Panc1 (cell line): ENCODE results near the gene C19orf53. TPM values are rescaled to one million over a fixed set of nuclear protein-coding genes. Genes with fewer than 3 reads are reported as not detected.

Experiments used
- ATAC-seq: fragments of 200-7000 bp; cut with Tn5 transposase; 2 replicates; pipeline ENCODE4 v1.9.1; 2020; ENCODE audit warnings: mild to moderate bottlenecking, moderate library complexity
- BruUV-seq: library from RNA; stranded (reverse); fragments of 400-500 nt; replicated peaks from 2 replicates; lab custom pipeline; 2021; lab: Mats Ljungman, UMichigan
- CTCF ChIA-PET: fragments of 300-600 bp; sonication (Branson Sonifier 250); formaldehyde crosslinking; loops from one replicate; lab custom pipeline; 2022; ENCODE audit warnings: antibody characterized with exemption; lab: Charles Lee
- POLR2A ChIA-PET: fragments of 300-600 bp; sonication (Branson Sonifier 250); formaldehyde crosslinking; loops from one replicate; lab custom pipeline; 2022; ENCODE audit warnings: antibody characterized with exemption; lab: Charles Lee
- DNase-seq: peaks from one replicate; pipeline ENCODE4 v3.0.0-alpha.2; 2010; ENCODE audit warnings: low read depth, low spot score
- H3K27ac ChIP-seq: 2 replicates; pipeline ENCODE4 v1.5.1; 2011; ENCODE audit warnings: mild to moderate bottlenecking, low read length, inconsistent platforms
- H3K27me3 ChIP-seq: fragments of 200-500 bp; sonication (Bioruptor generic); 2 replicates; pipeline ENCODE4 v1.6.0; 2014; ENCODE audit warnings: low read length, inconsistent platforms; ENCODE audit not compliant: control insufficient read depth, insufficient read depth
- H3K36me3 ChIP-seq: fragments of 200-500 bp; sonication (Bioruptor generic); 2 replicates; pipeline ENCODE4 v1.5.1; 2014; ENCODE audit warnings: inconsistent platforms, mild to moderate bottlenecking, low read length, moderate library complexity; ENCODE audit not compliant: control insufficient read depth, insufficient read depth
- H3K4me1 ChIP-seq: 2 replicates; pipeline ENCODE4 v1.5.1; 2011; ENCODE audit warnings: inconsistent platforms, mild to moderate bottlenecking, low read length, moderate library complexity; ENCODE audit not compliant: control insufficient read depth, insufficient read depth
- H3K4me3 ChIP-seq, 2 experiments: 2 replicates each; pipeline ENCODE4 v1.5.1; 2011 to 2012; ENCODE audit warnings: low read depth in 2 of 2, low read length in 2 of 2, mild to moderate bottlenecking in 2 of 2, inconsistent platforms in 1 of 2, moderate library complexity in 1 of 2
- H3K9me3 ChIP-seq: fragments of 200-500 bp; sonication (Bioruptor generic); 2 replicates; pipeline ENCODE4 v1.5.1; 2014; ENCODE audit warnings: low read depth, mild to moderate bottlenecking, inconsistent platforms, low read length, moderate library complexity; ENCODE audit not compliant: control insufficient read depth, insufficient read depth
- POLR2AphosphoS5 ChIP-seq: IDR thresholded peaks from 2 replicates; pipeline ENCODE4 v1.6.1; 2012; ENCODE audit warnings: mild to moderate bottlenecking, low read depth, low read length, moderate library complexity
- SIN3A ChIP-seq: IDR thresholded peaks from 2 replicates; pipeline ENCODE4 v1.6.1; 2012; ENCODE audit warnings: low read depth, mild to moderate bottlenecking, low read length, moderate library complexity, borderline replicate concordance; ENCODE audit not compliant: insufficient read depth
- TCF7L2 ChIP-seq: IDR thresholded peaks from 2 replicates; pipeline ENCODE4 v1.6.1; 2011; ENCODE audit warnings: mild to moderate bottlenecking, low read depth, low read length, inconsistent platforms
- in situ Hi-C: cut with HindIII; loops from 2 replicates; pipeline ENCODE4 v1.10.0; 2016; ENCODE audit warnings: low sequenced_read_pairs, low pct_unique_long_range_greater_than_20kb
- intact Hi-C: fragments of 100-400 bp; cut with micrococcal nuclease; formaldehyde crosslinking; loops from one replicate; pipeline ENCODE4 v1.10.0; 2022; ENCODE audit not compliant: unreplicated experiment
- total RNA-seq: library from RNA; stranded (reverse); gene quantifications from one replicate; pipeline ENCODE4 v1.2.1, GENCODE V29; 2021; ENCODE audit not compliant: unreplicated experiment
- TF ChIP-seq, protein P1 (sequence below), 2 experiments: IDR thresholded peaks; 2 replicates each; pipeline ENCODE4 v1.6.1; 2011 to 2012; ENCODE audit warnings: low read depth in 2 of 2, control low read depth in 1 of 2, low read length in 1 of 2, mild to moderate bottlenecking in 1 of 2, moderate library complexity in 1 of 2; ENCODE audit not compliant: insufficient read depth in 1 of 2
- TF ChIP-seq, protein P2 (sequence below): fragments of 450-650 bp; IDR thresholded peaks from 2 replicates; pipeline ENCODE4 v1.5.1; 2017; ENCODE audit warnings: mild to moderate bottlenecking

The C19orf53 gene
- total RNA-seq, 1 experiment from 2014 or later = 97.2 TPM

DNA sequence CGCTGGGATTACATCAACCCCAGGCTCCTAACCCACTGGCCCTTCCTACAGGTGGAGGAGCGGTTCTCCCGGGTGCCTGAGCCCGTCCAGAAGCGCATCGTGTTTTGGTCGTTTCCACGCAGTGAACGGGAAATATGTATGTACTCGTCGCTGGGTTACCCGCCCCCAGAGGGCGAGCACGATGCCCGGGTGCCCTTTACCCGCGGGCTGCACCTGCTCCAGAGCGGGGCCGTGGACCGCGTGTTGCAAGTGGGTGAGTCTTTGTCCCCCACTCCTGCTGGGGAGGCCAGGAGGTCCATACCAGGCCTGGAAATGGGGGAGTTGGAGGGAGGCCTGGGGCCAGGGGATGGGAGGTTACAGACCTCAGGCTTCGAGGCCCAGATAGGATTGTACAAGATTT lies 25.4 kb downstream of the C19orf53 start:
- no peak overlapping the region for H3K4me3 ChIP-seq
- CTCF ChIA-PET = no interaction called here
- ATAC-seq (no peak), DNase-seq (no peak)
- POLR2A ChIA-PET = no interaction called here
- H3K27me3 ChIP-seq = no peaks in the 10 kb centered on the region
- no peak overlapping the region for H3K27ac ChIP-seq
- TF ChIP-seq POLR2AphosphoS5 = no peak
- TF ChIP-seq SIN3A = no peak
- TF ChIP-seq, protein P1, sequence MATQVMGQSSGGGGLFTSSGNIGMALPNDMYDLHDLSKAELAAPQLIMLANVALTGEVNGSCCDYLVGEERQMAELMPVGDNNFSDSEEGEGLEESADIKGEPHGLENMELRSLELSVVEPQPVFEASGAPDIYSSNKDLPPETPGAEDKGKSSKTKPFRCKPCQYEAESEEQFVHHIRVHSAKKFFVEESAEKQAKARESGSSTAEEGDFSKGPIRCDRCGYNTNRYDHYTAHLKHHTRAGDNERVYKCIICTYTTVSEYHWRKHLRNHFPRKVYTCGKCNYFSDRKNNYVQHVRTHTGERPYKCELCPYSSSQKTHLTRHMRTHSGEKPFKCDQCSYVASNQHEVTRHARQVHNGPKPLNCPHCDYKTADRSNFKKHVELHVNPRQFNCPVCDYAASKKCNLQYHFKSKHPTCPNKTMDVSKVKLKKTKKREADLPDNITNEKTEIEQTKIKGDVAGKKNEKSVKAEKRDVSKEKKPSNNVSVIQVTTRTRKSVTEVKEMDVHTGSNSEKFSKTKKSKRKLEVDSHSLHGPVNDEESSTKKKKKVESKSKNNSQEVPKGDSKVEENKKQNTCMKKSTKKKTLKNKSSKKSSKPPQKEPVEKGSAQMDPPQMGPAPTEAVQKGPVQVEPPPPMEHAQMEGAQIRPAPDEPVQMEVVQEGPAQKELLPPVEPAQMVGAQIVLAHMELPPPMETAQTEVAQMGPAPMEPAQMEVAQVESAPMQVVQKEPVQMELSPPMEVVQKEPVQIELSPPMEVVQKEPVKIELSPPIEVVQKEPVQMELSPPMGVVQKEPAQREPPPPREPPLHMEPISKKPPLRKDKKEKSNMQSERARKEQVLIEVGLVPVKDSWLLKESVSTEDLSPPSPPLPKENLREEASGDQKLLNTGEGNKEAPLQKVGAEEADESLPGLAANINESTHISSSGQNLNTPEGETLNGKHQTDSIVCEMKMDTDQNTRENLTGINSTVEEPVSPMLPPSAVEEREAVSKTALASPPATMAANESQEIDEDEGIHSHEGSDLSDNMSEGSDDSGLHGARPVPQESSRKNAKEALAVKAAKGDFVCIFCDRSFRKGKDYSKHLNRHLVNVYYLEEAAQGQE (IDR thresholded peaks at IDR 0.05; ENCODE audit: insufficient read depth in 1 of 2, low read depth in 2 of 2, low read length in 1 of 2) = no peak
- TF ChIP-seq, protein P2, sequence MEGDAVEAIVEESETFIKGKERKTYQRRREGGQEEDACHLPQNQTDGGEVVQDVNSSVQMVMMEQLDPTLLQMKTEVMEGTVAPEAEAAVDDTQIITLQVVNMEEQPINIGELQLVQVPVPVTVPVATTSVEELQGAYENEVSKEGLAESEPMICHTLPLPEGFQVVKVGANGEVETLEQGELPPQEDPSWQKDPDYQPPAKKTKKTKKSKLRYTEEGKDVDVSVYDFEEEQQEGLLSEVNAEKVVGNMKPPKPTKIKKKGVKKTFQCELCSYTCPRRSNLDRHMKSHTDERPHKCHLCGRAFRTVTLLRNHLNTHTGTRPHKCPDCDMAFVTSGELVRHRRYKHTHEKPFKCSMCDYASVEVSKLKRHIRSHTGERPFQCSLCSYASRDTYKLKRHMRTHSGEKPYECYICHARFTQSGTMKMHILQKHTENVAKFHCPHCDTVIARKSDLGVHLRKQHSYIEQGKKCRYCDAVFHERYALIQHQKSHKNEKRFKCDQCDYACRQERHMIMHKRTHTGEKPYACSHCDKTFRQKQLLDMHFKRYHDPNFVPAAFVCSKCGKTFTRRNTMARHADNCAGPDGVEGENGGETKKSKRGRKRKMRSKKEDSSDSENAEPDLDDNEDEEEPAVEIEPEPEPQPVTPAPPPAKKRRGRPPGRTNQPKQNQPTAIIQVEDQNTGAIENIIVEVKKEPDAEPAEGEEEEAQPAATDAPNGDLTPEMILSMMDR = no peak
- no peak for TF ChIP-seq TCF7L2
- H3K9me3 ChIP-seq = no peaks in the 10 kb centered on the region
- intact Hi-C loops (no loop called here), in situ Hi-C loops (no loop called here)
- H3K36me3 ChIP-seq = no peaks in the 10 kb centered on the region; the same call in 1 of the 2 replicates
- peaks cover 17% of the 10 kb centered on the region for H3K4me1 ChIP-seq
- no TSS peak for BruUV-seq

DNA sequence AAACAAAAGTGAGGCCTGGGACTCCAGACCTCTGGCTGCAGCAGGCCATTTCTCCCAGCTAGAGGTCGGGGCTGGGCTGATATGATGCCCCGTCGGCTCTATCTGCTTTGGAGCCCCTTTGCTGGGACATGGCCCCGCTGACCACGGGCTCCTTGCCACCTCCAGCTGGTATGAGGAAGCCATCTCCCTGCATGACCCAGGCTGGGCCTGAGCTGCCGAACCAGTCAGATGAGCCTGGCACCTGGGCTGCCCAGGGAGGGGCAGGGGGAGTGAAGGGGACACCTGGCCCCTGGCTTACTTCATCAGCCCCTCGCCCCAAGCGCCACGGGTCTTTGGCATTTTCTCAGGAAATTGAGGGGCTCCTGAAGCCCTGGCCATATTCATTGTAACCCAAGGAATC lies 28.8 kb downstream of the C19orf53 start:
- Histone ChIP-seq H3K9me3 (no peaks in the 10 kb centered on the region), H3K4me3 (no peak overlapping the region), H3K27ac (no peak overlapping the region), H3K36me3 (no peaks in the 10 kb centered on the region), H3K4me1 (peaks cover under 1% of the 10 kb centered on the region; the same call in 1 of the 2 replicates), H3K27me3 (no peaks in the 10 kb centered on the region)
- DNase-seq (no peak), ATAC-seq (no peak)
- TF ChIP-seq SIN3A (no peak), POLR2AphosphoS5 (no peak), TCF7L2 (no peak)
- TF ChIP-seq, protein P2 = no peak
- TF ChIP-seq, protein P1 (IDR thresholded peaks at IDR 0.05; ENCODE audit: insufficient read depth in 1 of 2, low read depth in 2 of 2, low read length in 1 of 2) = no peak
- no TSS peak for BruUV-seq
- in situ Hi-C loops (no loop called here), intact Hi-C loops (no loop called here)
- ChIA-PET CTCF (no interaction called here), POLR2A (interaction anchor here (0.6 kb wide), 1 partner anchor 34 kb away, joined by 3 read pairs; no protein-coding TSS in a partner anchor)
